HUES48 (cell line): Measurements from ENCODE around the gene SH2D3C.

ENCODE experiments used
- H3K27ac ChIP-seq: one replicate; pipeline ENCODE4 v1.7.0; 2013; ENCODE audit warnings: low read depth, low read length, inconsistent platforms
- H3K27me3 ChIP-seq: 2 replicates; pipeline ENCODE4 v1.6.1; 2013; ENCODE audit warnings: mild to moderate bottlenecking, low read length; ENCODE audit not compliant: control insufficient read depth, insufficient read depth
- H3K36me3 ChIP-seq: 2 replicates; pipeline ENCODE4 v1.6.1; 2013; ENCODE audit warnings: low read length; ENCODE audit not compliant: control insufficient read depth, insufficient read depth
- H3K4me1 ChIP-seq: 2 replicates; pipeline ENCODE4 v1.6.1; 2013; ENCODE audit warnings: mild to moderate bottlenecking, low read length; ENCODE audit not compliant: control insufficient read depth, insufficient read depth
- H3K4me3 ChIP-seq: 2 replicates; pipeline ENCODE4 v1.5.1; 2013; ENCODE audit warnings: mild to moderate bottlenecking, low read depth, low read length
- H3K9ac ChIP-seq: 2 replicates; pipeline ENCODE4 v1.6.1; 2013; ENCODE audit warnings: mild to moderate bottlenecking, low read depth, low read length, moderate library complexity
- H3K9me3 ChIP-seq: 2 replicates; pipeline ENCODE4 v1.6.1; 2013; ENCODE audit warnings: low read length; ENCODE audit not compliant: control insufficient read depth, insufficient read depth

SH2D3C gene

DNA sequence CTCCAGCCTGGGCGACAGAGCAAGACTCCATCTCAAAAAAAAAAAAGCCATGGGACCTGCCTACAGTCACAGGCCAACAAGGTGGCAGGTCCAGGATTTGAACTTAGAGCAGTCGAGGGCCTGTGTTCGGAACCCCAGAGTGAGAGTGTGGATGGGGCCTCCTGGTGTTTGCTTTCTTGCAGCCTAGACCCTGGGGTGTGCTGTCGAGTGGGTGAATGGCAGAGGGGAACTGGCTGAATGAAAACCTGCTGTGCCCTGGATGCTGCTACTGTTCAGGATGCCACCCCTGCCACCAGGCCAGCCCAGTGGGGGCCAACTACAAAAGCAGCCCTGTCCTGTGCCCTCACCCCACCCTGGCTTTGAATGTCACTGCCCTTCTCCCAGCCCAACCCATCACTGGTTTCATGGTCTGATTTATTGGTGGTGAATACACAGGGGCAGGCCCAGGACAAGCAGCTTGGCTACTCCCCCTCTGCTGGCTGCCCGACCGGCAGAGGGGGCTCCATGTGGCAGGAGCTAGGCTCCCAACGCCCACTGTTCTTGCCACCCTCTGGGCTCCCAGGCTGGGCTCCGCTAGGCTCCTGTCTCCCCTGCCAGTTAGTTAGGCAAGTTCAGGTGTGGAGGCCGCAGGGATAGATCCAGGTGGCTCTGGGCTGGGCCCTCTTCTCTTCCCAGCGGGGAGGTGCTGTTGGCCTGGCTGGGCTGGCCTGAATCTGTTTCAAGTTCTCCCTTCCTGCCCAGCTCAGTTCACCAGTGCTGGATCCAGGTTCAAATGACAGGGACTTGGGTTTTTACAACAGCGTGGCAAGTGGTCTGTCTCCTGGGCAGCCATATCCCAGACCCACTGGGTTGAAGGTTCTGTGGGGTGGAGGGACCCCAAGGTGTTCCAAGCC lies 36.4 kb upstream of the SH2D3C start:
- H3K27me3 ChIP-seq, result no peaks in the 10 kb centered on the region
- peaks cover 5% of the 10 kb centered on the region; the same call in 1 of the 2 replicates for H3K4me1 ChIP-seq
- peaks cover 36% of the 10 kb centered on the region for H3K36me3 ChIP-seq
- H3K9ac ChIP-seq, result no peak overlapping the region
- H3K4me3 ChIP-seq, result no peak overlapping the region
- no peak overlapping the region for H3K27ac ChIP-seq
- H3K9me3 ChIP-seq, result no peaks in the 10 kb centered on the region

DNA sequence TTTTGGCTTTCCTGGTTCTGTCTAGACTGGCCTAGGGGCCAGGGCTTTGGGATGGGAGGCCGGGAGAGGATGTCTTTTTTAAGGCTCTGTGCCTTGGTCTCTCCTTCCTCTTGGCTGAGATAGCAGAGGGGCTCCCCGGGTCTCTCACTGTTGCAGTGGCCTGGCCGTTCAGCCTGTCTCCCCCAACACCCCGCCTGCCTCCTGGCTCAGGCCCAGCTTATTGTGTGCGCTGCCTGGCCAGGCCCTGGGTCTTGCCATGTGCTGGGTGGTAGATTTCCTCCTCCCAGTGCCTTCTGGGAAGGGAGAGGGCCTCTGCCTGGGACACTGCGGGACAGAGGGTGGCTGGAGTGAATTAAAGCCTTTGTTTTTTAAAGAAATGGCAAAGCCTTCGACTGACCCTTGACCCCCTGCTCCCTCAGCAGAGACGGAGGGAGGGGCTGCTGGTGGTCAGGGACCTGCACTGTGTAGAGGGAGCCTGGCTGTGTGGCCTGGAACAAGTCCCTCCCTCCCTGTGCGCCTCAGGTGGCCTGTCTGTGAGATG lies 35.3 kb upstream of the SH2D3C start:
- no peak overlapping the region for H3K27ac ChIP-seq
- no peaks in the 10 kb centered on the region for H3K27me3 ChIP-seq
- peaks cover 5% of the 10 kb centered on the region; the same call in 1 of the 2 replicates for H3K4me1 ChIP-seq
- H3K4me3 ChIP-seq, result no peak overlapping the region
- no peaks in the 10 kb centered on the region for H3K9me3 ChIP-seq
- peaks cover 38% of the 10 kb centered on the region for H3K36me3 ChIP-seq
- no peak overlapping the region for H3K9ac ChIP-seq

DNA sequence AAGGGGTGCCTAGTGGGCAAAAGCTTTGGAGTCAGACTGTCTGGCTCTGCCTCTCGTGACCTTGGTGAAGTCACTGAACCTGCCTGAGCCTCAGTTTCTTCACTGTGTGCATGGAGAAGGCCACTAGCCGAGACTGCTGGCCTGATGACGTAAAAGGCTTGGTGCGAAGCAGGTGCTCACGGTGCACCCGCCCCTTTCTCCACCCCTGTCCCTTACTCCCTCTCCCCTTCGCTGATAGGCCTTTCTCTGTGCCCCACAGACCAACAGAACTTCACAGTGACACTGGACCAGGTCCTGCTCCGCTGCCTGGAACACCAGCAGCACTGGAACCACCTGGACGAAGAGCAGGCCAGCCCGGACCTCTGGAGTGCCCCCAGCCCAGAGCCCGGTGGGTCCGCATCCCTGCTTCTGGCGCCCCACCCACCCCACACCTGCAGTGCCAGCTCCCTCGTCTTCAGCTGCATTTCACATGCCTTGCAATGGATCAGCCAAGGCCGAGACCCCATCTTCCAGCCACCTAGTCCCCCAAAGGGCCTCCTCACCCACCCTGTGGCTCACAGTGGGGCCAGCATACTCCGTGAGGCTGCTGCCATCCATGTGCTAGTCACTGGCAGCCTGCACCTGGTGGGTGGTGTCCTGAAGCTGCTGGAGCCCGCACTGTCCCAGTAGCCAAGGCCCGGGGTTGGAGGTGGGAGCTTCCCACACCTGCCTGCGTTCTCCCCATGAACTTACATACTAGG lies 34.6 kb upstream of the SH2D3C start:
- no peaks in the 10 kb centered on the region for H3K9me3 ChIP-seq
- H3K4me3 ChIP-seq, result no peak overlapping the region
- H3K9ac ChIP-seq, result no peak overlapping the region
- H3K27me3 ChIP-seq, result no peaks in the 10 kb centered on the region
- H3K36me3 ChIP-seq, result peaks cover 45% of the 10 kb centered on the region
- H3K27ac ChIP-seq, result no peak overlapping the region
- peaks cover 5% of the 10 kb centered on the region; the same call in 1 of the 2 replicates for H3K4me1 ChIP-seq

DNA sequence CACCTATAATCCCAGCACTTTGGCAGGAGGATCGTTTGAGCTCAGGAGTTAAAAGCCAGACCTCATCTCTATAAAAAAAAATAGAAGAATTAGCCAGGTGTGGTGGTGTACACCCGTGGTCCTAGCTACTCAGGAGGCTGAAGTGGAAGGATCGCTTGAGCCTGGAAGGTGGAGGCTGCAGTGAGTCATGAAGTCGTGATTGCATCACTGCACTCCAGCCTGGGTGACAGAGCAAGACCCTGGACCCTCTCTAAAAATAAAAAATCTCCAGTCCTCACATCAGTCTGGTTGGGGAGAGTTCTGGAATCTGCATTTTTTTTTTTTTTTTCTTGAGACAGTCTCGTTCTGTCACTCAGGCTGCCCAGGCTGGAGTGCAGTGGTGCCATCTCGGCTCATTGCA lies 33.5 kb upstream of the SH2D3C start:
- H3K9ac ChIP-seq, result no peak overlapping the region
- H3K27ac ChIP-seq, result no peak overlapping the region
- no peak overlapping the region for H3K4me3 ChIP-seq
- H3K9me3 ChIP-seq, result no peaks in the 10 kb centered on the region
- peaks cover 54% of the 10 kb centered on the region for H3K36me3 ChIP-seq
- peaks cover 5% of the 10 kb centered on the region; the same call in 1 of the 2 replicates for H3K4me1 ChIP-seq
- H3K27me3 ChIP-seq, result no peaks in the 10 kb centered on the region

DNA sequence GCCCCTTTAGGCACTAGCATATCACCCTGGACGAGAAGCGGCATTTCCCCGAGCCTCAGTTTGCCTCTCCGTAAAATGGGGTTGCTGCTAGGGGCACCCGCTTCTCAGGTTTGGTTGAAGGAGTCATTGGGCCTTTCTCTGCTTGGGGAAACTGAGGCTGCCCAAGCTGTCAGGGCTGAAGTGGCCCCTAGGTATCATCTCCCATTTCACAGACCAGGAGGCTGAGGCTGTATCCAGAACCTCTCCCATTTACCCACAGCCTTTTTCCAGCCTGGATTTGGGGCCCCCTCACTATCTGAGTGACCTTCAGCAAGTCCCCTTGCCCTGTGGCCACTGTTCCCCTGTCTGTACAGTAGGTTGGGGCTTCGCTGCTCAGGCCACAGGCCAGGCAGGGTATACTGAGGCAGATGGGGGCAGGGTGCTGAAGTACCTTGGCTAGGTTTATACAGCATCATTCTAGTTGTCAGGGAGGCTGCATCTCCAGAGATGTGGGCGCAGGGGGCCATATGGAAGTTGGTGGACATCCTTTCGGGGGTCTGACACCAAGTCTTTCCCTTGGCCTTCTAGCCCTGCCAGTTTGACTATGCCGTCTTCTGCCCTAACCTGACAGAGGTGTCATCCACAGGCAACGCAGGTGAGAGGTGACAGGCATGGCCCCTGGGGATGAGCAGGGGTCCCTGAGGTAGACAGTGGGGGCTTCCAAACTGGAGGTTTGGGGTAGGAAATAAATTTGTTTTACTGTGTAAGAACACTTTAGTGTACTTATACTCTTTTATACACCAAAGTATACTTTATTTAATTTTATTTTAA lies 32.1 kb upstream of the SH2D3C start:
- H3K4me3 ChIP-seq, result no peak overlapping the region
- peaks cover 5% of the 10 kb centered on the region; the same call in 1 of the 2 replicates for H3K4me1 ChIP-seq
- H3K9ac ChIP-seq, result no peak overlapping the region

DNA sequence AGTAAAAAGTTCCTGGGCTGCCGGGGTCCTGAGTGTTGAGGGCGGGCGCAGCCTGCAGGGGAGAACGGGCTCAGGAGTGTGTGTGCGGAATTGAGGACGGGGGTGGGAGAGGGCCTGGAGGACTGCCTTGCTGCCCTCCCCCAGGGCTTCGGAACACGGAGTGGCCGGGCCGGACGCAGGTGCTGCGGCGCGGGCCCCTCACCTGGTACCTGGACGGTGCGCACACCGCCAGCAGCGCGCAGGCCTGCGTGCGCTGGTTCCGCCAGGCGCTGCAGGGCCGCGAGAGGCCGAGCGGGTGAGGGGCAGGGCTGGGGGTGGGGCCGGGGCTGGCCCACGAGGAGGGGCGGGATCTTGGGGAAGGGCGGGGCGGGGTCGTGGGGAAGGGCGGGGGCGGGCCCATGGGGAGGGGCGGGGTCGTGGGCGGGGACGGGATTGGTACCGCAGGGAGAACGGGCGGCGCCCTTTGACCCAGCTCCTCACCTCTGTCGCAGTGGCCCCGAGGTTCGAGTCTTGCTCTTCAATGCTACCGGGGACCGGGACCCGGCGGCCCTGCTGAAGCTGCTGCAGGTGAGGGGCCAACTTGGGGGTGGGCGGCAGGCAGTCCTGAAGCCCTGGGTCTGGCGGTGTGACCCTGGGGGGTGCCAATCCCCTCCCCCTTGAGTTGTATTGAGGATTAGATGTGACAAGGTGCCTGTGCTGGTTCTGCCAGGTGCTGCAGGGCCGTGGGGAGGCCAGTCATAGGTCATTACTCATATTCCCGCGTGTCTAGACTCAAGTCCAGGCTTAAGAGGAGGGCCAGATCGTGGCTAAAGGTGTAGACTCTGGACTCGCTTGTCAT lies 31.3 kb upstream of the SH2D3C start:
- no peak overlapping the region for H3K9ac ChIP-seq
- H3K27ac ChIP-seq, result peak overlapping the region; percentile 32
- no peaks in the 10 kb centered on the region for H3K27me3 ChIP-seq
- peaks cover 60% of the 10 kb centered on the region for H3K36me3 ChIP-seq
- H3K4me1 ChIP-seq, result peaks cover 5% of the 10 kb centered on the region; the same call in 1 of the 2 replicates
- H3K4me3 ChIP-seq, result peak overlapping the region; percentile 46; the same call in 1 of the 2 replicates
- no peaks in the 10 kb centered on the region for H3K9me3 ChIP-seq

More for the DNA sequence above, 32.1 kb upstream of the SH2D3C start:
- Histone ChIP-seq H3K27me3 (no peaks in the 10 kb centered on the region), H3K9me3 (no peaks in the 10 kb centered on the region), H3K36me3 (peaks cover 60% of the 10 kb centered on the region), H3K27ac (no peak overlapping the region)

DNA sequence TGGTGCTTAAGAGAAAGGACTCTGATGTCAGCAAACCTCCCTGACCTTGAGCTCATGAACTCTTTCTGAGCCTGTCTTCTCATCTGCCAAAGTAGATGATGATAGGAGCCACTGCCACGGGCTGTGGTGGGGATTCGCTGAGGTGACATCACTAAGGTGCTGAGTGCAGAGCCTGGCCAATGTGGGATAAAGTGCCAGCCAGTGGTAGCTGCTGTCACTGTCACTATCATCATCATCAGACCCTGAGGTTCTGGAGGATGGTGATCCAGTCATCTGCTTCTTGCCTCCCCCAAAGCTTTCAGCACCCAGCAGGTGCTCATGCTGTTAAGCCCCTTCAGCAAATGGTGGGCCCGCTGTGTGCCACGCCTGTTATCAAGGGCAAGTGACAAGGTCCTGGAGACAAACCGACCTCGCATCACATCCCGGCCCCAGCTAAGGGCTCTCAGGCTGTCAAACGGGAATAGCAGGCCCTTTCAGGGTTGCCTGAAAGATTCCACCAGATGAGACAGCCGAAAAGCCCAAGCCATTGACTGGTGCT lies 30.6 kb upstream of the SH2D3C start:
- H3K4me1 ChIP-seq, result peaks cover 5% of the 10 kb centered on the region; the same call in 1 of the 2 replicates
- no peaks in the 10 kb centered on the region for H3K27me3 ChIP-seq
- no peak overlapping the region for H3K9ac ChIP-seq
- H3K9me3 ChIP-seq, result no peaks in the 10 kb centered on the region
- peaks cover 61% of the 10 kb centered on the region for H3K36me3 ChIP-seq
- H3K4me3 ChIP-seq, result peak overlapping the region; percentile 46; the same call in 1 of the 2 replicates
- H3K27ac ChIP-seq, result peak overlapping the region; percentile 32

DNA sequence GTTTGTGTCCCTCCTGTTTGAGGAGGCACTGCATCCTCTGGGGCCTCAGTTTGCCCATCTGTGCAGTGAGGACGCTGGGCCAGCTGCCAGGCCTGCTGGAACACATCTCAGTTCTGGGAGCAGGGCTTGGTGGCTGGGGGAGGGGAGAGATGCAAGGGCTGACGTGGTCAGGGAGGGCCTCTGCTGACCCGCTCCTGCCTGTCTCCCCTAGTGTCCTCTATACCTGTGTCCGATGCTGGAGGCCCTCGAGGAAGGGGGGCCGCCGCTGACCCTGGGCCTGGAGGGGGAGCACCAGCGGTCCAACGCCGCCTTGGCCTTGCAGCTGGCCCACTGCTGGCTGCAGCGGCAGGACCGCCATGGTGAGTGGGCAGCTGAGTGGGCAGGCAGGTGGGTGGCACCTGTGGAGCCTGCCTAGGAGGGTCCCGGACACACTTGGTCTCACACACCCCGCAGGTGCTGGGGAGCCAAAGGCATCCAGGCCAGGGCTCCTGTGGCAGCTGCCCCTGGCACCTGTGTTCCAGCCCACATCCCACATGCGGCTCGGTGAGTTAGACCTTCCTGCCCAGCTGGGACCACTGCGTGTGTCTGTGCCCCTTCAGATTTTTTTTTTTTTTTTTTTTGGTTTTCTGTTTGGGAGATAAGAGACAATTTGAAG lies 30.0 kb upstream of the SH2D3C start:
- Histone ChIP-seq H3K27me3 (no peaks in the 10 kb centered on the region), H3K9ac (no peak overlapping the region), H3K27ac (no peak overlapping the region), H3K9me3 (no peaks in the 10 kb centered on the region), H3K36me3 (peaks cover 55% of the 10 kb centered on the region), H3K4me3 (no peak overlapping the region), H3K4me1 (peaks cover 9% of the 10 kb centered on the region)

DNA sequence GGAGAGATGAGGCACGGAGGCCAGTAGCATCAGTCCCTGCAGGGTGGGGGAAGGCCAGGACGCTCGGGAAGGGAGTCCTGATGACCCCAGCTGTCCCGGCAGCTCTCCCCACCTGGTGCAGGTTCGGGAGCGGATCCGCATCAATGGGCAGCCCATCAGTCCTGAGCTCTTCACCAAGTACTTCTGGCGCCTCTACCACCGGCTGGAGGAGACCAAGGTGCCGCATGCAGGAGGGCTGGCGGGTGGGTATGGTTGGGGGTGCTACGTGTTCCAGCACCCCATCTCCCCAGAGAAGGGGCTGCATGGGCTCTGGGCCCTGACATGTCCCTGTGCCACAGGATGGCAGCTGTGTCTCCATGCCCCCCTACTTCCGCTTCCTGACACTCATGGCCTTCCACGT lies 28.4 kb upstream of the SH2D3C start:
- H3K4me1 ChIP-seq, result peaks cover 14% of the 10 kb centered on the region
- no peaks in the 10 kb centered on the region for H3K27me3 ChIP-seq
- no peak overlapping the region for H3K4me3 ChIP-seq
- no peak overlapping the region for H3K27ac ChIP-seq
- no peak overlapping the region for H3K9ac ChIP-seq
- H3K9me3 ChIP-seq, result no peaks in the 10 kb centered on the region
- peaks cover 42% of the 10 kb centered on the region for H3K36me3 ChIP-seq
